ENCODE measurements around the gene AGPS.

- no peak for TF ChIP-seq CTCF (IDR thresholded peaks at IDR 0.05)
- no peak for TF ChIP-seq POLR2A (IDR thresholded peaks at IDR 0.05)
Observed at GRCh38 chr2:177346192-177346591, 46.4 kb upstream of the AGPS start.

All from gastroesophageal sphincter (tissue), 3 donors.